Measurements from ENCODE around the gene PTPRF.

The PTPRF gene

DNA sequence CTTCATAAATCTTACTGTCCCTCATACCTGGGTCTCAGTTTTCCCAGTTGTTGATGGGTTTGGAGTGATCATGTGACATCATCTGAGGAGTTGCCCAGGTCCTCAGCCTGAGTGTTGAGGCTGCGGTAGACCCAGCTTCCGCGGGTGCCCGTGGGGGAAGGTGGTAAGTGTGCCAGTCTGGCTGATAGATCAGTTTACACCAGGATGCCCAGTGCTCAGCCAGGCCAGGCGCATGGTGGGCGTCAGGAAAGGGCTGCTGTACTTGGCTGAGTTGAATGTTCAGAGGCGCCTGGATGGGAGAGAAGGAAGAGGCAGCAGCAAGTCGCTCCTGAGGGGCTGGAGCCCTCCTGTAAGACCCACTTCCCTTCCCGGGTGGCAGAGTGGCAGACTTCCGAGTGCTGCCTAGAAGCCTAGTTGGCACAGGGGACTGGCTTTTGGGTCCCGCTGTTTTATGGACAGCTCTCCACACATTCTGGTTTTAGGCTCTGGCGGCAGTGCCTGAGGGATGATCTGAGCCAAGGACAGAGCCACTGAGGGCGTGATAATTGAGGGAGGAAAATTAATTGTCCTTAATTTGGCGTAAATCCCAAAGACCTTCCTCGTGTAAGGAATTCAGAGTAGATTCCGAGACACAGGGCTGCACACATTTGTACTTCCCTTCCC lies 35.8 kb downstream of the PTPRF start:
- no peak overlapping the region for H3K4me3 ChIP-seq (ENCODE audit: low read depth, low read length)
- TF ChIP-seq, protein P1, sequence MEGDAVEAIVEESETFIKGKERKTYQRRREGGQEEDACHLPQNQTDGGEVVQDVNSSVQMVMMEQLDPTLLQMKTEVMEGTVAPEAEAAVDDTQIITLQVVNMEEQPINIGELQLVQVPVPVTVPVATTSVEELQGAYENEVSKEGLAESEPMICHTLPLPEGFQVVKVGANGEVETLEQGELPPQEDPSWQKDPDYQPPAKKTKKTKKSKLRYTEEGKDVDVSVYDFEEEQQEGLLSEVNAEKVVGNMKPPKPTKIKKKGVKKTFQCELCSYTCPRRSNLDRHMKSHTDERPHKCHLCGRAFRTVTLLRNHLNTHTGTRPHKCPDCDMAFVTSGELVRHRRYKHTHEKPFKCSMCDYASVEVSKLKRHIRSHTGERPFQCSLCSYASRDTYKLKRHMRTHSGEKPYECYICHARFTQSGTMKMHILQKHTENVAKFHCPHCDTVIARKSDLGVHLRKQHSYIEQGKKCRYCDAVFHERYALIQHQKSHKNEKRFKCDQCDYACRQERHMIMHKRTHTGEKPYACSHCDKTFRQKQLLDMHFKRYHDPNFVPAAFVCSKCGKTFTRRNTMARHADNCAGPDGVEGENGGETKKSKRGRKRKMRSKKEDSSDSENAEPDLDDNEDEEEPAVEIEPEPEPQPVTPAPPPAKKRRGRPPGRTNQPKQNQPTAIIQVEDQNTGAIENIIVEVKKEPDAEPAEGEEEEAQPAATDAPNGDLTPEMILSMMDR (IDR thresholded peaks at IDR 0.05; ENCODE audit: control insufficient read depth, extremely low read depth, insufficient read depth): no peak
- no peak for DNase-seq (ENCODE audit: low read depth)

DNA sequence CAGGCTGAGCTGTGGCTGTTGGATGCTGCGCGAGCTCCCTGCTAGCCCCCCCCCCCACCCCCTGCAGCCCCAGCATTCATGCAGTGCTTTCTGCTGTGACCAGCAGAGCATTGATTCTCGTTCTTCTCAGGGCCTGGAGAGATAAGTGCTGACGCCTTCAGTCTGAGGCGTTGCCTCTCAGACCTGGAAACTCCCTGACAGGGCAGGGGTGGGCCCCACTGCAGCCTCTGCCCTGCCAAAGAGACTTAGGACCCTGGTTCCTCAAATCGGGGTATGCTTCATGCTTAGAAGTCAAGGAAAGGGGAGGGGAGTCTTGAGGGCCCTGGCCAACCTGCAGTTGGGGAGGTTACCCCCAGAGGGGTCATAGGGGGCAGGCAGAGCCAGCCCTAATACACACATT lies 38.5 kb downstream of the PTPRF start:
- no peak for DNase-seq (ENCODE audit: low read depth)
- TF ChIP-seq, protein P1 (IDR thresholded peaks at IDR 0.05; ENCODE audit: control insufficient read depth, extremely low read depth, insufficient read depth): no peak
- no peak overlapping the region for H3K4me3 ChIP-seq (ENCODE audit: low read depth, low read length)

DNA sequence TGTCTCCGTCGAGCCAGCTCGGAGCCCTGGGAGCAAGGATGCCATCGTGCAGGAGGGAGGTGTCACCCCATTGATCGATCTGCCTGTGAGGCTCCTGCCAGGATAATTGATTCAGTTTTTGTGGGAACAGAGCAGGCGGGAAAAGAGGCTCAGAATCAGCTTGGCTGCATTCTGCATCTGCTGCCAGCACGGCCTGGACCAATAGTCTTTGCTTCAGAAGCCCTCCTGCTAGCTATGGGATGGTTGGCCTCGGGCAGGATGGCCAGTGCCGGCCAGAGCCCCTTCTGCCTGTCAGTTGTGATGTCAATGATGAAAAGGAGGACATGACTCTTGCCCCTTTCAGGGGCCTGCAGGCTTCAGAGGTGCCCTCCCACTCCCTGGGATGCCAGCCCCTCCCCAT lies 39.6 kb downstream of the PTPRF start:
- H3K4me3 ChIP-seq (ENCODE audit: low read depth, low read length): no peak overlapping the region
- DNase-seq (ENCODE audit: low read depth): no peak
- TF ChIP-seq, protein P1 (IDR thresholded peaks at IDR 0.05; ENCODE audit: control insufficient read depth, extremely low read depth, insufficient read depth): no peak

DNA sequence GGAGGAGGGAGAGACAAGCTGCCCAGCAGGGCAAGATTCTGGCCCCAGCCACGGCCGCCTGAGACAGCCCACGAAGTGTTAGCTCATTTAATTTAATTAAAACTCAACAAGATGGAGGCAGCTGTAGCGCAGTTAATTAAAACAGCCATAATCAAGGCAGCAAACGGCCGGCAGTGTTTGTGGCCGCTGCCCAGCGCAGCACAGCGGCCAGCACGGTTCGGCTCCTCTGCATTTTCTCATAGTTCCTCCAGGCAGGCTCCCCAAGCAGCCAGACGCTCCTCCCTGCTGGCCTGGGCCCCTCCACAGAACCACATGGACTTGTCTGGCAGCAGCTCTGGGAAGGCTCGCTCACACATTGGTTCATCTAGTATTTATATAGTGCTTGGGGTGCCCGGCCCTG lies 40.0 kb downstream of the PTPRF start:
- TF ChIP-seq, protein P1 (IDR thresholded peaks at IDR 0.05; ENCODE audit: control insufficient read depth, extremely low read depth, insufficient read depth): no peak
- H3K4me3 ChIP-seq (ENCODE audit: low read depth, low read length): no peak overlapping the region
- no peak for DNase-seq (ENCODE audit: low read depth)

DNA sequence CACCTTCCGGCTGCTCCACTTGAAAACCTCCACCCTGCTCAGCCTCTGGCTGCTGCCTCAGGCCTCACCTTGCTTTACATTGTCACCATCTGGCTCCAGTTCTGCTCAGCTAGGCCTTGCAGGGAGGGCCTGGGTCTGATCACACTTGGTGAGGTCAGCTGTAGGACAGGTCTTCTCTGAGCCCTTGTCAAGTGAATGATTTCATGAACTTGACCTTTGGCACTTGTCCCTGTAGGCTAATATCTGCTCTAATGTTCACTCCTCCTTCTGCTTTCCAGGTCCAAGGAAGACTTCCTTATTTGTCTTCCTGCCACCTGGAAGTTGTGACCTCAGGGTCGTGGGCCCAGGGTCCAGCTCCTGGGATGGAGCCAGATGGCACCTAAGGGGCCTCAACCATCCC lies 41.4 kb downstream of the PTPRF start:
- no peak overlapping the region for H3K4me3 ChIP-seq (ENCODE audit: low read depth, low read length)
- DNase-seq (ENCODE audit: low read depth): peak; percentile 69
- TF ChIP-seq, protein P1 (IDR thresholded peaks at IDR 0.05; ENCODE audit: control insufficient read depth, extremely low read depth, insufficient read depth): no peak

- no peak for DNase-seq (ENCODE audit: low read depth)
- no peak overlapping the region for H3K4me3 ChIP-seq (ENCODE audit: low read depth, low read length)
Measured at GRCh38 chr1:43572538-43572937, 41.9 kb downstream of the PTPRF start.

More at GRCh38 chr1:43572538-43572937, 41.9 kb downstream of the PTPRF start:
- TF ChIP-seq, protein P1 (IDR thresholded peaks at IDR 0.05; ENCODE audit: control insufficient read depth, extremely low read depth, insufficient read depth): no peak
